ENCODE results near the gene KLF15.

GRCh38 chr3:126304291-126304690 is 52.9 kb downstream of the KLF15 start:
- TF ChIP-seq POLR2AphosphoS5 (IDR thresholded peaks at IDR 0.05; ENCODE audit: low read depth, low read length): no peak
- TF ChIP-seq POLR2A (IDR thresholded peaks at IDR 0.05; ENCODE audit: low read depth, low read length): no peak
- TF ChIP-seq TAF1 (IDR thresholded peaks at IDR 0.05; ENCODE audit: low read depth, low read length): no peak
- no peak for TF ChIP-seq SPI1 (IDR thresholded peaks at IDR 0.05; ENCODE audit: low read depth, low read length)
